LNCaP clone FGC (cell line): ENCODE results near the gene SIN3B.

Source experiments
- DNase-seq: peaks from one replicate; pipeline ENCODE4 v3.0.0-alpha.2; 2011; ENCODE audit warnings: low read depth
- H3K4me3 ChIP-seq: 2 replicates; pipeline ENCODE4 v1.5.1; 2011; ENCODE audit warnings: mild to moderate bottlenecking, low read depth, low read length, control low read depth
- CTCF ChIP-seq: IDR thresholded peaks from 2 replicates; pipeline ENCODE4 v1.5.1; 2012; ENCODE audit warnings: mild to moderate bottlenecking; ENCODE audit not compliant: control insufficient read depth, insufficient read depth; ENCODE audit errors: extremely low read depth

The SIN3B gene

GRCh38 chr19:16917401-16917800 lies 88.2 kb downstream of the SIN3B start:
- H3K4me3 ChIP-seq: no peak overlapping the region
- TF ChIP-seq CTCF: no peak
- DNase-seq: no peak

DNA sequence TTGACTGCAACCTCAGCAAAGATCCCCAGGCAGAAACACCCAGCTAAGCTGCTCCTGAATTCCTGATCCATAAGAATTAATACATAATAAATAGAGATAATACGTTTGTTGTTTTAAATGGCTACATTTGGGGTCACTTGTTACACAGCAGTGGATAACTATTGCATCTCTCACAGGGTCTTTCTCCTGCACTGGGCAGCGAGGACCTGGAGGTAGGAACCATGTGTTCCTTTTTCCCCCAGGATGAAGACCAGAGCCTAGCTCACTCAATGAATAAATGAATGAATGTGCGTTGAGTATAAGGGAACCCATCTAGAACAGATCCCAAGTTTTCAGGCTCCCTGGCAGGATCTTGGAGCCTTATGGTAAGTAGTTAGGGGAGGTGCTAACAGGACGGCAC lies 90.3 kb downstream of the SIN3B start:
- no peak overlapping the region for H3K4me3 ChIP-seq
- no peak for DNase-seq
- TF ChIP-seq CTCF: no peak

GRCh38 chr19:16920816-16921529 lies 91.8 kb downstream of the SIN3B start:
- H3K4me3 ChIP-seq: no peak overlapping the region
- no peak for DNase-seq
- TF ChIP-seq CTCF: no peak

DNA sequence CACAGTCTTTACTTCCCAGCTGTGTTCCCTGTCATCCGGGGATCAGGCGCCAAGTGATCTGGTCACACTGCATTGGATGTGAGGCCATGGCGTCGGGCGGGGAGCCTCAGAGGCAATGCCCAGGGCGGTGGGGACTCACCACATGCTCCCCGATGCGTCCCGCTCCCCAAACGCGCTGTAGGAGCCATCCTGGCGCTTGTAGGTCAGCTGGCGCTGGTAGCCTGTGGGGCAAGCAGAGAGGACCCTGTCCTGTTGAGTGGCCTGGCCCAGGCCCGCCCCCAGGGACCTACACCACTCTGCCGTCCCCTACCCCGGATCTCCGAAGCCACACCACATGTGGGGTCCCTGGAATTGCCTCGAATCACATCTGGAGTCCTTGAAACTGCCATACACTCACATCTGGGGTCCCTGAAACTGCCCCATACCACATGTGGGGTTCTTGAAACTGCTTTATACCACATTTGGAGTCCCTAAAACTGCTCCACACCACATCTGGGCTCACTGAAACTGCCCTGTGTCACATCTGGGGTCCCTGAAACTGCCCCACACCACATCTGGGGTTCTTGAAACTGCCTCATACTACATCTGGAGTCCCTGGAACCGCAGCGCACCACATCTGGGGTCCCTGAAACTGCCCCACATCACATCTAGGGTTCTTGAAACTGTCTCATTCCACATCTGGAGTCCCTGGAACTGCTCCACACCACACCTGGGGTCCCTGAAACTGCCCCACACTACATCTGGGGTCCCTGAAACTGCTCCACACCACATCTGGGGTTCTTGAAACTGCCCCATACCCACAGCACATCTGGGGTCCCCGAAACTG lies 92.8 kb downstream of the SIN3B start:
- H3K4me3 ChIP-seq: no peak overlapping the region
- TF ChIP-seq CTCF: no peak
- no peak for DNase-seq

GRCh38 chr19:16922592-16922934 lies 93.4 kb downstream of the SIN3B start:
- no peak overlapping the region for H3K4me3 ChIP-seq
- TF ChIP-seq CTCF: no peak
- no peak for DNase-seq

DNA sequence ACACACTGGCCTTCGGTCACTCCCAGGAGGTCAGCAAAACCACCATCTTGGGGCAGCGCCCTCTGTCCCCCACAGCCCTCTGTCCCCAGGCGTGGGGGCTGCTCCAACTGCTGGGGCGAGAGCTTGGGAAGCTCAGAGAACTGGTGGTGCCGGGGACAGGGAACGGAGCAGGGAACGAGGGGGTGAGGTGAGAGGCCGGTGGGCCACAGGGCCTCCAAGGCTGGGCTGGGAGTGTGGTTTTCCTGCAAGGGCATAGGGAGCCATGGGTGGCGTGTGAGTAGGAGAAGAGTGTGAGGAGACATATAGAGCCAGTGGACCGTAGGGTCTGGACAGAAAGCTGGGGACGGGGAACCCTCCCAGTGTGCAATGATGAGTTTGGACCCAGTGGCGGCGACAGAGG lies 93.8 kb downstream of the SIN3B start:
- no peak for TF ChIP-seq CTCF
- H3K4me3 ChIP-seq: no peak overlapping the region
- DNase-seq: no peak

- no peak for DNase-seq
- H3K4me3 ChIP-seq: no peak overlapping the region
- TF ChIP-seq CTCF: no peak
Measured at GRCh38 chr19:16927883-16928282, 98.7 kb downstream of the SIN3B start.
